Measurements from ENCODE around the gene KHNYN.
A peak's percentile ranks its signal among the peaks of the same experiment; 100 is the strongest.

KHNYN gene

DNA sequence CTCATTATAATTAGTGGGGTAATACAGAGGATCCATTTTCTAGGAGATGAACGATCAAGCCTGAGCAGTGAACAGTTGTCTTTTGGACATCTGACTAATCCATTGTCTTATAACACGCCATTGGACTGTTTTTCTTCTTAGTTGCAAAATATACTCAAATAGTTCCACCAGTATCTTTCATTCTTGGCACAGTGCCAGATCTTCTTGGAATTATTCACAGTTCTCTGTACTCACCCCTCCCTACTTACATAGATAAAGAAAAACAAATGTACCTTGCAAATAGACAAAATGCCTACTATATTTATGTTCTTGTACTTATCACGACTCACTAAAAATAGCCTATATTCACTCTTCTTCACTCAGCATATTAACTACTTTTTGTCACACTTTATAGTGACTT is 4.0 kb upstream of the KHNYN start:
- DNase-seq, result peak; percentile 49

GRCh38 chr14:24426150-24426911 is 3.4 kb upstream of the KHNYN start:
- DNase-seq, result no peak

- peak; percentile 25 for DNase-seq
Observed at GRCh38 chr14:24426912-24427536, 2.7 kb upstream of the KHNYN start.

DNA sequence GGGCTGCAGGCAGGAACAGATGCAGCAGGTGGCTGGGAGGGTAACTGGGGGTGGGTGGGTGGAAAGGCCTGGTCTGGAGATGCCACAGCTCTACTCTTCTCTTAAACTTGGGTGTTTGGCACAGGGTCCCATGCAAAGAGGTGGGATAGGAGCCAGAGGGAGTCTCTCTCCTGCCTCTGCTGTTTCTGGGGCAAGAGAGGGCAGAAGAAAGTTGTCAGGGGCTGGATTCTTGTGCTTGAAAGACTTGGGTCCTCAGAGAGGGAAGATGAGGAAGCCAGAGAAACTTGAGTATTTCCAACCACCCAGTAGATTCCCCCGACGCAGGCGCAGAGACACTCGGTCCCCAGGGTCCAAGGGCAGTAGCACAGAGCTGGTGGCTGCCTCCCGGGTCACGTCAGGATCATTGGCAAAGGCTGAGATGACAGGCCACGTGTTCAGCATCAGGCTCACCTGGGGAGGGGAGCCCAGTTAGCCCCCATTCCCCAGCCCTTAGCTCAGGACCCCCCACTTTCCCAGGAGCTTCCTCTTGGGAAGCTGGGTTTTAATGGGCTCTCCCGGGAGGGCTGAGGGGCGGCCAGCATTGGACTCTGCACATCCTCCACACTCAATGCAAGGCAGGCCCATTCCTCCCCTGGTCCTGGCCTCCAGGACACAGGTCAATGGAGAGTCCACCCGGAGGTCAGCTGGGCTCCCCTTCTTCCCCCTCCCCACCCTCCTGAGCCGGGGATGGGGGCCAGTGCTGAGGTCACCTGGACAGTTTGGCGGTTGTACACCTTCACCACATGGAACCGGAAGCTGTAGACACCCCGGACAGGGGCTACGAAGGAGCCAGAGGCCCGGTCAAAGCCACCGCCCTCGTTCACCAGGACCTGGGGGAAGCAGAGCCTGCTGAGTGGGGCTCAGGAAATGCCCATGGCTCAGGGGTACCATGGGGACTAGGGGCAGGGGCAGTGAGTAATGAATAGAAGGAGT is 1.9 kb upstream of the KHNYN start:
- DNase-seq, result no peak

- DNase-seq, result no peak
Observed at GRCh38 chr14:24428628-24429394, 943 bp upstream of the KHNYN start.

- DNase-seq, result peak; percentile 52
Observed at GRCh38 chr14:24430143-24430681, 458 bp downstream of the KHNYN start.

DNA sequence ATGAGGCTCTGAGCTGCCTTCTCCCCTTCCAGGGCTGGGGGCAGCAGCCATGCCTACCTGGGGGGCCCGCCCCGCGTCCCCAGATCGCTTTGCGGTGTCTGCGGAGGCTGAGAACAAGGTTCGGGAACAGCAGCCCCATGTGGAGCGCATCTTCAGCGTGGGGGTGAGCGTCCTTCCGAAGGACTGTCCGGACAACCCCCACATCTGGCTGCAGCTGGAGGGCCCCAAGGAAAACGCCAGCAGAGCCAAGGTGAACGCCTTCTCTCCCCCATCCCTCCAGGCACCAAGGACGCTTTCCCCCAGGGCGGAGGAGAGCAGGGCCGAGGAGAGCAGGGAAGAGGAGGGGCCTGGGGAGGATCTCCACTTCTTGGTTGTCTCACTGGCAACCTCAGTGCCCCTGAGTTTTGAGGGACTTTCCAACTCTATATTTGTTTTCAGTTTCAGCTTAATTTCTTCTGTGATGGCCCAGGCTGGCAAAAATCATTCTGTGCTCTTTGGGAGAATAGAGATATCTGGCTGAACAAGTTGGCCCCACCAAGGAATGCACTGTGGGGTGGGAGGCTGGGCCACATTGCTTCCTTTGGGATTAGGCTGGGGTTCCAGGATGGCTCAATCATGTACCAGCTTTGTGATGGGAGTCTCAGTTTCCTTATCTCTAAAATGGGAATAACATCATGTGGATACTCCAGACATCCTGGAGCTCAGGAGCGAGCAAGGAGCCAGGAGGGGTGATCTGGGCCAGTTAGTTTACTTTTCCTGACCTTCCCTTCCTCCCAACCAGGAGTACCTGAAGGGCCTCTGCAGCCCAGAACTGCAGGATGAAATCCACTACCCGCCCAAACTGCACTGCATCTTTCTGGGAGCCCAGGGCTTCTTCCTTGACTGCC is 1.2 kb downstream of the KHNYN start:
- DNase-seq, result peak; percentile 71

DNA sequence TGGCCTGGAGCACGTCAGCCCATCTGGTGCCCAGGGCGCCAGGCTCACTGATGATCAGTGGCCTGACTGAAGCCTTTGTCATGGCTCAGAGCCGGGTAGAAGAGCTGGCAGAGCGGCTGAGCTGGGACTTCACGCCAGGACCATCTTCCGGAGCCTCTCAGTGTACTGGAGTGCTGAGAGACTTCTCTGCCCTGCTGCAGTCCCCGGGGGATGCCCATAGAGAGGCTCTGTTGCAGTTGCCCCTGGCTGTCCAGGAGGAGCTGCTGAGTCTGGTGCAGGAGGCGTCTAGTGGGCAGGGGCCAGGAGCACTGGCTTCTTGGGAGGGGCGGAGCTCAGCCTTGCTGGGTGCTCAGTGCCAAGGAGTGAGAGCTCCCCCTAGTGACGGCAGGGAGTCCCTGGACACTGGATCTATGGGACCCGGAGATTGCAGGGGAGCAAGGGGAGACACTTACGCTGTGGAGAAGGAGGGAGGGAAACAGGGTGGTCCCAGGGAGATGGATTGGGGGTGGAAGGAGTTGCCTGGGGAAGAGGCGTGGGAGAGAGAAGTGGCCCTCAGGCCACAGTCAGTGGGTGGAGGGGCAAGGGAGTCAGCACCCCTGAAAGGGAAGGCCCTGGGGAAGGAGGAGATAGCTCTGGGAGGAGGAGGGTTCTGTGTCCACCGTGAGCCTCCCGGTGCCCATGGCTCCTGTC is 2.0 kb downstream of the KHNYN start:
- peak; percentile 92 for DNase-seq

GRCh38 chr14:24432259-24433131 is 2.7 kb downstream of the KHNYN start:
- DNase-seq, result no peak

GRCh38 chr14:24434036-24434435 is 4.3 kb downstream of the KHNYN start:
- DNase-seq, result no peak

DNA sequence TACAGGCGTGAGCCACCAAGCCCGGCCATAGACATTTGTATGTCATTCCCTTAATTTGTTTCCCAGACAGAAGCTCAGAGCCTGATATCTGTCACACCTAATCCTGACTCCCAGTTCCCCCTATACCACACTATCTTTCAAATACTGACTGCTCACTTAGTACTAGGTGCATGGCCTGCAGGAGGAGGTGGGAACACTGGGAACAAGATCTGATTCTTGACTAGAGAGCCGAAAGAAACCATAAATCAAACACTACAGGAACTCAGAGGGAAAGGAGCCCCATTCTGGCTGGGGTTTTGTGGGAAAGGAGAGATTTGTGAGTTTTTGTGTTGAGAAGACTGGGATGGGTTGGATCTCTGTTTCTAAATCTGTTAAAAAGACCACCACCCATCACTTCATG is 4.9 kb downstream of the KHNYN start:
- DNase-seq, result no peak

DNA sequence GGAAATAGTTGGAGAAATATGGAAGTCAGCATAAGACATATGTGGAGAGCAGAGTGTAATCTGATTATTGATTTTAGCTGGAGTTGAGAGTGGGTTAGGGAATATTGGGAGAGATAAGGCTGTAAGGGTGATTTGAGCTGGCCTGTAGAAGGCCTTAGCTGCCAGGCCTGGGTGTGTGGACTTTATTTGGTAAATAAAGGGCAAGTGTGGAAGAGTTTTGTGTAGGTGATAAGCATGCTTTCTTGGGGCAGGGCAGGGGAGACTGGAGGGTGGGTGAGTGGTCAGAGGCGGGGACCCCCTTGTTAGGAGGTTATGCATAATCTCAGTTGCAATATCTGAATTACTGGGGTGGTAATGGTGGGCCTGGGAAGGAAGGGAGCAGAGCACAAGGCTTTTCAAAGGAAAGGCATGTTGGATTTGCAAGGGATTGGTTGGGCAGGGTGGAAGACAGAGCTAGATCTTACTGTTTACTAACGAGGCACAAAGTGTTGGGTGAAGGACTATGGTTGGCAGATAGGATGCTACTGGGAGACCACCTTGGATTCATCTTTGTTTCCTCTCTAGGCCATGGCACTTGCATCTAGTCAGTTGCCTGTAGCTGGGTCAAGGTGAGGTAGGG is 5.5 kb downstream of the KHNYN start:
- no peak for DNase-seq

DNA sequence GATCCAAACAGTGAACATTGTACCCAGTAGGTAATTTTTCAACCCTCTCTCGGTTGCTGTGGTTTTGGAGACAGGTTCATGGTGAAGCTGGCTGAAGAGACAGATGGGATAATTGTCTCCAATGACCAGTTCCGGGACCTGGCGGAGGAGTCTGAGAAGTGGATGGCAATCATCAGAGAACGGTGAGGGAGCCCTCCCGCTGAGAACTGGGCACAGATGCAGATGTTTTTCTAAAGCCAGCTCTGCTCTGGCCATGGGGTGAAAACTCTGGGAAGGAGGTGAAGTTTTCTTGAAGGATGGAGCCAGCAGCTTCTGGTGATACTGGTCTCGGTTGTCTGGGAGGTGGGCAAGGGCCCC is 6.2 kb downstream of the KHNYN start:
- DNase-seq, result no peak

DNA sequence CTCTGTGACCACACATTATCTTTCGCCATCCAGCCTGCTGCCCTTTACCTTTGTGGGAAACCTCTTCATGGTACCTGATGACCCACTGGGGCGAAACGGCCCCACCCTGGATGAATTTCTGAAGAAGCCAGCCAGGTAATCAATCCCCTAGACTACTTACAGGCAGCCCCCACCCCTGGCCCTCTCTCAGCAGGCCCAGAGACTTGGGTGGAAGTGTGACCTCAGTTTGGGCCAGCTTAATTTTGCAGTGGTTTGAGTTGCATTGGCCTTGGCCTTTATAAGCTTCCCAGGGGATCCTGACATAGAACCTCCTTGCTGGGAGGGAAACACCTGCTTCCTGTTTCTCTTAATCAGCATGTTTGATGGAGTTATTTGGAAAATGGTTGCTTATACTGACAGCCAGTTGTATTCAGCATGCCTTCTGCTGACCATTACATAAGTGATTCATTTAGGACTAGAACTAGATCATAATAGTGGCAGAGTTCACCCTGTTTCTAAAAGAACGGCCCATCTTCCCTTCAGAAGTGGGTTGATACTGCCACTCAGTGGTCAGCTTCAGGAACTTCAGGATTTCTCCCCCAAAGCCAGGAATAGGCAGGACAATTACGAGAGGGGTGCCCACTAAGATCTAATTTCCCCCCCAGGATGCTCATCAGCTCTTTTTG is 6.7 kb downstream of the KHNYN start:
- peak; percentile 73 for DNase-seq

GRCh38 chr14:24437020-24437735 is 7.4 kb downstream of the KHNYN start:
- peak; percentile 23 for DNase-seq

DNA sequence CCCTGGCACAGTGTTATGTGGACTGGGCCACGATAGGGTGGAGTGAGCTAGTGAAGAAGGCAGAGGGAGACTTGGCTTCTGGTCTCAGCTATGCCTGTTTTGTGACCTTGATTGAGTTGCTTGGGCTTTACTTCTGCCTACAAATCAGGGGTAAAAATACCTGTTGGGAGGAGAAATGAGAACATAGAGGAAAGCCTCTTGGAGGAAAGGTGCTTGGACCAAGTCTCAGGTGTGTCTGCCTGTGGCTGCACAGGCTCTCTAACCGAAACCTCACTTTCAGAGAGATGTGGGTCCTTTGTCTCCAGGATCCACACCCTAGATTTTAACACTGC is 7.9 kb downstream of the KHNYN start:
- DNase-seq, result no peak

GRCh38 chr14:24438223-24439097 is 8.7 kb downstream of the KHNYN start:
- DNase-seq, result no peak

Data from CD4-positive, alpha-beta T cell treated with Interleukin-10 for 1 hour (primary cell).